Measurements from ENCODE around the gene SDHB.

Gene SDHB

GRCh38 chr1:17053685-17054410, at the start of gene SDHB:
TSS of gene SDHB (minus strand) at chr1:17054032. CDS start at chr1:17054019, 13 bp downstream.
- peak; percentile 98 for DNase-seq (ENCODE audit: low read depth in 2 of 2)

GRCh38 chr1:17102232-17102631, 48.4 kb upstream of the SDHB start:
- DNase-seq (ENCODE audit: low read depth in 2 of 2) = no peak

GRCh38 chr1:17101261-17101660, 47.4 kb upstream of the SDHB start:
- DNase-seq (ENCODE audit: low read depth in 2 of 2) = no peak

GRCh38 chr1:17099616-17100340, 45.9 kb upstream of the SDHB start:
- DNase-seq (ENCODE audit: low read depth in 2 of 2) = no peak

GRCh38 chr1:17098446-17099317, 44.9 kb upstream of the SDHB start:
- no peak for DNase-seq (ENCODE audit: low read depth in 2 of 2)

GRCh38 chr1:17097787-17098186, 44.0 kb upstream of the SDHB start:
- DNase-seq (ENCODE audit: low read depth in 2 of 2) = no peak

- no peak for DNase-seq (ENCODE audit: low read depth in 2 of 2)
Observed at GRCh38 chr1:17097147-17097546, 43.3 kb upstream of the SDHB start.

GRCh38 chr1:17096584-17096983, 42.8 kb upstream of the SDHB start:
- DNase-seq (ENCODE audit: low read depth in 2 of 2) = no peak

- DNase-seq (ENCODE audit: low read depth in 2 of 2) = no peak
Observed at GRCh38 chr1:17095141-17095540, 41.3 kb upstream of the SDHB start.

GRCh38 chr1:17094664-17095063, 40.8 kb upstream of the SDHB start:
- DNase-seq (ENCODE audit: low read depth in 2 of 2) = no peak

- DNase-seq (ENCODE audit: low read depth in 2 of 2) = no peak
Observed at GRCh38 chr1:17093822-17094393, 40.1 kb upstream of the SDHB start.

GRCh38 chr1:17091252-17091651, 37.4 kb upstream of the SDHB start:
- no peak for DNase-seq (ENCODE audit: low read depth in 2 of 2)

- DNase-seq (ENCODE audit: low read depth in 2 of 2) = no peak
Observed at GRCh38 chr1:17089506-17089905, 35.7 kb upstream of the SDHB start.

GRCh38 chr1:17086751-17087150, 32.9 kb upstream of the SDHB start:
- DNase-seq (ENCODE audit: low read depth in 2 of 2) = no peak

- DNase-seq (ENCODE audit: low read depth in 2 of 2) = no peak
Observed at GRCh38 chr1:17084787-17085186, 31.0 kb upstream of the SDHB start.

- no peak for DNase-seq (ENCODE audit: low read depth in 2 of 2)
Observed at GRCh38 chr1:17082761-17083160, 28.9 kb upstream of the SDHB start.

- DNase-seq (ENCODE audit: low read depth in 2 of 2) = no peak
Observed at GRCh38 chr1:17081439-17081838, 27.6 kb upstream of the SDHB start.

GRCh38 chr1:17080880-17081279, 27.0 kb upstream of the SDHB start:
- DNase-seq (ENCODE audit: low read depth in 2 of 2) = no peak

- no peak for DNase-seq (ENCODE audit: low read depth in 2 of 2)
Observed at GRCh38 chr1:17080085-17080759, 26.4 kb upstream of the SDHB start.

- no peak for DNase-seq (ENCODE audit: low read depth in 2 of 2)
Observed at GRCh38 chr1:17078991-17079868, 25.4 kb upstream of the SDHB start.

All from stimulated activated CD8-positive, alpha-beta memory T cell treated with anti-CD3 and anti-CD28 coated beads, Interleukin-15, amount 100 ng/mL, for 48 hours (primary cell).